Right lobe of liver (tissue), 4 donors: Measurements from ENCODE around the gene SEM1.

Source experiments
- CTCF ChIP-seq, 4 donors: fragments of 200-600 bp in 3 of 4; fragments of 450-650 bp in 1 of 4; IDR thresholded peaks; one replicate each; pipeline versions ENCODE4 v1.5.1 to v1.8.0; 2016 to 2022; ENCODE audit warnings: antibody characterized with exemption in 4 of 4, mild to moderate bottlenecking in 2 of 4
- POLR2A ChIP-seq: fragments of 450-650 bp; IDR thresholded peaks from one replicate; pipeline ENCODE4 v1.6.1; 2017; ENCODE audit warnings: antibody characterized with exemption, mild to moderate bottlenecking
- donor health status: DM: no; HTN: no; CAD: no.
- donor health status: DM: no; HTN: no; CAD: no.
- donor health status: DM: no; HTN: yes; CAD: no.

DNA sequence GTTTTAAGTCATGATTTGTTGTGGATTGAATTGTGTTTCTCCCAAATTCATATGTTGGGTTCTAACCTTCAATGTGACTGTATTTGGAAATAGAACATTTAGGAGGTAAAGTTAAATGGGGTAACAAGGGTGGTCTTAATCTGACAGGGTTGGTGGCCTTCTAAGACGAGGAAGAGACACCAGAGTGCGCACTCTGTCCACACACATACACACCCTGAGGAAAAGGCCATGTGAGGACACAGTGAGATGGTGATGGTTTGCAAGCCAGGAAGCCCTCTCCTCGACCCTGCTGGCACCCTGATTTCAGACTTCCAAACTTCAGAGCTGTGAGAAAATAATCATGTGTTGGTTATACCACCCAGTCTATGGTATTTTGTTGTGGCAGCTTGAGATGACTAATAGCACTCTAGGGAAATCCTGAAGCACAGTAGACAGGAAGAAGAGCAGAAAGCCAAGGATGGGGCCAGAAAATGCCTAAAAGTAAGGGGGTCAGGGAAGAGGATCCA, 28.0 kb upstream of the SEM1 start:
- no peak for TF ChIP-seq CTCF (IDR thresholded peaks at IDR 0.05)
- no peak for TF ChIP-seq POLR2A
